A549 (cell line): ENCODE measurements around the gene HOMER2. TPM values are rescaled to one million over a fixed set of nuclear protein-coding genes. Genes with fewer than 3 reads are reported as not detected.

Experiments
- ATAC-seq, 2 experiments: fragments of 200-7000 bp in 1 of 2; fragments of >200 bp in 1 of 2; cut with Nextera tagmentation in 1 of 2; cut with Tn5 transposase in 1 of 2; 3 replicates each; pipeline versions ENCODE4 v1.8.0 to v1.9.1; 2018 to 2020; ENCODE audit warnings: mild to moderate bottlenecking in 1 of 2, moderate library complexity in 1 of 2
- CTCF ChIA-PET: fragments of 300-600 bp; sonication (Branson Sonifier 250); formaldehyde crosslinking; extraction: SDS; loops from one replicate; lab custom pipeline; 2021; ENCODE audit warnings: antibody characterized with exemption, inconsistent platforms; lab: Yijun Ruan, JAX
- POLR2A ChIA-PET: fragments of 350-600 bp; formaldehyde crosslinking; extraction: SDS; loops from one replicate; lab custom pipeline; 2021; ENCODE audit warnings: antibody characterized with exemption, inconsistent platforms; lab: Yijun Ruan, JAX
- DNase-seq, 2 experiments: peaks; one replicate each; pipeline versions ENCODE4 v3.0.0 to v3.0.0-alpha.2; 2011 to 2016; ENCODE audit warnings: low read depth in 1 of 2, low spot score in 1 of 2
- FAIRE-seq: peaks from 2 replicates; lab custom pipeline; 2011; peaks lifted over from hg19 to GRCh38; lab: Jason Lieb, UNC
- H3K27ac ChIP-seq, 2 experiments: fragments of >200 bp; sonication (Bioruptor Twin); formaldehyde crosslinking; 3 replicates each; pipeline ENCODE4 v1.5.1; 2016 to 2017
- H3K4me1 ChIP-seq: fragments of >200 bp; sonication (Bioruptor Twin); formaldehyde crosslinking; 3 replicates; pipeline ENCODE4 v1.6.1; 2016
- H3K4me2 ChIP-seq: fragments of >200 bp; sonication (Bioruptor Twin); formaldehyde crosslinking; 3 replicates; pipeline ENCODE4 v1.6.1; 2016
- H3K4me3 ChIP-seq: fragments of >200 bp; sonication (Bioruptor Twin); formaldehyde crosslinking; 3 replicates; pipeline ENCODE4 v1.5.1; 2016
- H3K9me3 ChIP-seq: fragments of >200 bp; sonication (Bioruptor Twin); formaldehyde crosslinking; 3 replicates; pipeline ENCODE4 v1.6.1; 2016
- CBX2 ChIP-seq: fragments of 200-600 bp; sonication (generic); IDR thresholded peaks from 2 replicates; pipeline ENCODE4 v1.6.1; 2016; ENCODE audit warnings: low read depth, mild to moderate bottlenecking, borderline replicate concordance
- CEBPB ChIP-seq, 2 experiments: fragments of >200 bp in 1 of 2; sonication (Bioruptor Twin) in 1 of 2; formaldehyde crosslinking in 1 of 2; IDR thresholded peaks; 2 replicates each; pipeline ENCODE4 v1.6.1; 2012 to 2016
- CHD2 ChIP-seq: fragments of 150-350 bp; IDR thresholded peaks from 2 replicates; pipeline ENCODE4 v1.6.1; 2014; ENCODE audit warnings: low read length; ENCODE audit not compliant: partially characterized antibody
- ESRRA ChIP-seq: fragments of 150-350 bp; IDR thresholded peaks from 2 replicates; pipeline ENCODE4 v1.6.1; 2014; ENCODE audit warnings: mild to moderate bottlenecking, low read length, borderline replicate concordance
- FOSB ChIP-seq: fragments of 250-450 bp; sonication (Bioruptor Pico); IDR thresholded peaks from 2 replicates; pipeline ENCODE4 v1.5.0; 2020; ENCODE audit warnings: mild to moderate bottlenecking, moderate library complexity
- FOXS1 ChIP-seq: fragments of 250-450 bp; sonication (Bioruptor Pico); IDR thresholded peaks from 2 replicates; pipeline ENCODE4 v1.5.0; 2020; ENCODE audit warnings: mild to moderate bottlenecking, moderate library complexity
- HDAC2 ChIP-seq: fragments of 200-600 bp; sonication (generic); IDR thresholded peaks from 2 replicates; pipeline ENCODE4 v1.6.1; 2016
- HOXA7 ChIP-seq: fragments of 250-450 bp; sonication (Bioruptor Pico); IDR thresholded peaks from 2 replicates; pipeline ENCODE4 v1.5.0; 2020; ENCODE audit warnings: mild to moderate bottlenecking, moderate library complexity
- HOXB5 ChIP-seq: fragments of 250-450 bp; sonication (Bioruptor Pico); IDR thresholded peaks from 2 replicates; pipeline ENCODE4 v1.5.0; 2020; ENCODE audit warnings: mild to moderate bottlenecking, moderate library complexity
- KDM1A ChIP-seq: fragments of 200-600 bp; sonication (generic); IDR thresholded peaks from 2 replicates; pipeline ENCODE4 v1.6.1; 2016; ENCODE audit warnings: low read depth, mild to moderate bottlenecking
- KDM5A ChIP-seq: fragments of 200-600 bp; sonication (generic); IDR thresholded peaks from 2 replicates; pipeline ENCODE4 v1.6.1; 2016; ENCODE audit warnings: antibody characterized with exemption, mild to moderate bottlenecking
- MAFK ChIP-seq: fragments of 450-650 bp; IDR thresholded peaks from 2 replicates; pipeline ENCODE4 v1.6.1; 2014; ENCODE audit not compliant: partially characterized antibody
- POLR2AphosphoS2 ChIP-seq: conservative IDR thresholded peaks from 2 replicates; pipeline ENCODE4 v1.6.1; 2012; ENCODE audit warnings: low read length, improper control_type of control experiment, inconsistent platforms
- RARB ChIP-seq: fragments of 250-450 bp; sonication (Bioruptor Pico); IDR thresholded peaks from 2 replicates; pipeline ENCODE4 v1.8.0; 2021; ENCODE audit warnings: mild to moderate bottlenecking, moderate library complexity
- RFX5 ChIP-seq: fragments of 450-650 bp; IDR thresholded peaks from 2 replicates; pipeline ENCODE4 v1.7.1; 2014; ENCODE audit warnings: antibody characterized with exemption, mild to moderate bottlenecking, moderate library complexity
- SMC3 ChIP-seq: fragments of >200 bp; sonication (Bioruptor Twin); formaldehyde crosslinking; IDR thresholded peaks from 3 replicates; pipeline ENCODE4 v1.6.1; 2018; ENCODE audit warnings: inconsistent platforms
- SREBF2 ChIP-seq: fragments of 450-650 bp; IDR thresholded peaks from 2 replicates; pipeline ENCODE4 v1.6.1; 2014; ENCODE audit warnings: mild to moderate bottlenecking, moderate library complexity
- ZNF302 ChIP-seq: fragments of 250-450 bp; sonication (Bioruptor Pico); IDR thresholded peaks from 2 replicates; pipeline ENCODE4 v1.9.0; 2021; ENCODE audit warnings: inconsistent platforms, mild to moderate bottlenecking, moderate library complexity
- ZSCAN20 ChIP-seq: fragments of 250-450 bp; sonication (Bioruptor Pico); IDR thresholded peaks from 2 replicates; pipeline ENCODE4 v1.8.0; 2022; ENCODE audit warnings: mild to moderate bottlenecking, moderate library complexity
- WGBS: methylation state at CpG from one replicate; pipeline ENCODE4 v1.1.6; 2017; ENCODE audit errors: missing lambda C conversion rate; 5-methylcytosine and 5-hydroxymethylcytosine counted together
- polyA plus RNA-seq, 4 experiments: library from polyadenylated mRNA; depleted of rRNA in 3 of 4; stranded (reverse); fragments of >200 nt; fragmentation: RNase III in 1 of 4; extraction: RNeasy Plus Mini Kit Qiagen cat#74134 plus additional on column Dnase treatment in 1 of 4; gene quantifications; 2 replicates in 3 of 4; 3 replicates in 1 of 4; pipeline ENCODE4 v1.2.3, GENCODE V29; 2011 to 2017
- TF ChIP-seq, protein P1 (sequence below): fragments of >200 bp; sonication (Bioruptor Twin); formaldehyde crosslinking; IDR thresholded peaks from 3 replicates; pipeline ENCODE4 v1.5.1; 2016
- TF ChIP-seq, protein P2 (sequence below): fragments of 150-350 bp; IDR thresholded peaks from 2 replicates; pipeline ENCODE4 v1.6.1; 2014; ENCODE audit warnings: low read depth, mild to moderate bottlenecking, low read length
- TF ChIP-seq, protein P3 (sequence below): fragments of 450-650 bp; IDR thresholded peaks from 2 replicates; pipeline ENCODE4 v1.6.1; 2014; ENCODE audit warnings: antibody characterized with exemption

Gene HOMER2
- polyA plus RNA-seq, 2 of the 4 experiments (the other 2 are of a cell fraction): 9.4 to 15.4 TPM

DNA sequence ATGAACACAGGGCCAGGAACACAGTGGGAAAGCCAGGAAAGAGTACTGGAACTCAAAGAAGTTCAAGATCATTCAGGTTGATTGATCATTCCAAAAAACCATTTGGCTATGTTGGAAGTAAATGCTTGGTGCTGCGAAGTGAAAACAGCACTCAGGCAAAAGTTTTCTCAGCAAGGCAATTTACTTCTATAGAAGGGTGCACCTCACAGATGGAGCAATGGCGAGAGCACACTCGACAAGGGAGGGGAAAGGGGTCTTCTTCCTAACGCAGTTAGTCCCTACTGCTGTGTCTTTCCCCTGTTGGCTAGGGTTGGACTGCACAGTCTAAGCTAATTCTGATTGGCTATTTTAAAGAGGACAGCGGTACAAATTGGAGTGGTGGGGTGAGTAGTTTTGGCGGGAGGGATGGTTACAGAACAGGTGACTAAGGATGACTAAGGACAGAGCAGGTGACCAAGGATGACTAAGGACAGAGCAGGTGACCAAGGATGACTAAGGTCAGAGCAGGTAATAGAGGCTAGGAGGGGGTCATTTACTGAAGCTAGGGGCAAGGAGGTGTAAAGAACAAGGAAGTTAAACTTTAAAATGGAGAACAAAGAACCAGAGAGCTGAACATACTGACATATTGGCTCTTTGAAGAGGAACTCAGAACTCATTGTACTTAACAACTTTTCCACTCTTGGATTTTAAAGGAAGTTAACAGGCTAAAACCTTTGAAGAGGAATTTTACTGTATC lies 43.3 kb downstream of the HOMER2 start:
- FAIRE-seq (no peak), DNase-seq (no peak), ATAC-seq (no peak)
- no peaks in the 10 kb centered on the region for H3K4me1 ChIP-seq
- TF ChIP-seq HOXB5 (CRISPR knock-in tag): no peak
- TF ChIP-seq POLR2AphosphoS2: no peak
- TF ChIP-seq, protein P1, sequence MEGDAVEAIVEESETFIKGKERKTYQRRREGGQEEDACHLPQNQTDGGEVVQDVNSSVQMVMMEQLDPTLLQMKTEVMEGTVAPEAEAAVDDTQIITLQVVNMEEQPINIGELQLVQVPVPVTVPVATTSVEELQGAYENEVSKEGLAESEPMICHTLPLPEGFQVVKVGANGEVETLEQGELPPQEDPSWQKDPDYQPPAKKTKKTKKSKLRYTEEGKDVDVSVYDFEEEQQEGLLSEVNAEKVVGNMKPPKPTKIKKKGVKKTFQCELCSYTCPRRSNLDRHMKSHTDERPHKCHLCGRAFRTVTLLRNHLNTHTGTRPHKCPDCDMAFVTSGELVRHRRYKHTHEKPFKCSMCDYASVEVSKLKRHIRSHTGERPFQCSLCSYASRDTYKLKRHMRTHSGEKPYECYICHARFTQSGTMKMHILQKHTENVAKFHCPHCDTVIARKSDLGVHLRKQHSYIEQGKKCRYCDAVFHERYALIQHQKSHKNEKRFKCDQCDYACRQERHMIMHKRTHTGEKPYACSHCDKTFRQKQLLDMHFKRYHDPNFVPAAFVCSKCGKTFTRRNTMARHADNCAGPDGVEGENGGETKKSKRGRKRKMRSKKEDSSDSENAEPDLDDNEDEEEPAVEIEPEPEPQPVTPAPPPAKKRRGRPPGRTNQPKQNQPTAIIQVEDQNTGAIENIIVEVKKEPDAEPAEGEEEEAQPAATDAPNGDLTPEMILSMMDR: no peak
- TF ChIP-seq CEBPB (IDR thresholded peaks at IDR 0.05): no peak
- TF ChIP-seq, protein P2, sequence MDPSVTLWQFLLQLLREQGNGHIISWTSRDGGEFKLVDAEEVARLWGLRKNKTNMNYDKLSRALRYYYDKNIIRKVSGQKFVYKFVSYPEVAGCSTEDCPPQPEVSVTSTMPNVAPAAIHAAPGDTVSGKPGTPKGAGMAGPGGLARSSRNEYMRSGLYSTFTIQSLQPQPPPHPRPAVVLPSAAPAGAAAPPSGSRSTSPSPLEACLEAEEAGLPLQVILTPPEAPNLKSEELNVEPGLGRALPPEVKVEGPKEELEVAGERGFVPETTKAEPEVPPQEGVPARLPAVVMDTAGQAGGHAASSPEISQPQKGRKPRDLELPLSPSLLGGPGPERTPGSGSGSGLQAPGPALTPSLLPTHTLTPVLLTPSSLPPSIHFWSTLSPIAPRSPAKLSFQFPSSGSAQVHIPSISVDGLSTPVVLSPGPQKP: no peak
- TF ChIP-seq ZNF302: no peak
- TF ChIP-seq KDM5A: no peak
- TF ChIP-seq SREBF2: no peak
- no peak overlapping the region for H3K4me3 ChIP-seq
- peaks cover 27% of the 10 kb centered on the region for H3K9me3 ChIP-seq
- no peak overlapping the region for H3K4me2 ChIP-seq
- CTCF ChIA-PET: interaction anchor here (1.1 kb wide), 1 partner anchor 15 kb away, joined by 3 read pairs; no protein-coding TSS in a partner anchor
- WGBS: 47% methylated on average over 6 of the region's 6 CpGs
- POLR2A ChIA-PET: no interaction called here
- no peak overlapping the region for H3K27ac ChIP-seq

DNA sequence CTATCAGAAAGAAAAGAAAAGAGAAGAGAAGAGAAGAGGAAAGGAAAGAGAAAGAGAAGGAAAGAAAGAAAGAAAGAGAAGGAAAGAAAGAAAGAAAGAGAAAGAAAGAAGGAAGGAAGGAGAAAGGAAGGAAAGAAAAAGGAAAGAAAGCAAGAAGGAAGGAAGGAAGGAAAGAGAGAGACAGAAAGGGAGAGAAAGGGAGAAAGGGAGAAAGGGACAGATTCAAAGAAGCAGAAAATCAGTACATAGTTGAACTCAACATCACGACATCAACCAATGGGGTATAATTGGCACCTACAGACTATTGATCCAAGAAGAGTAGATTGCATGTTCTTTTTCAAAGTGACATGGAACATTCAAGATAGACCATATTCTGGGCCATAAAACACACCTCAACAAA lies 45.2 kb downstream of the HOMER2 start:
- H3K4me1 ChIP-seq: no peaks in the 10 kb centered on the region
- TF ChIP-seq RFX5 (no peak), SMC3 (no peak), FOSB (CRISPR knock-in tag) (no peak), ZSCAN20 (CRISPR knock-in tag) (no peak), ESRRA (no peak), HOXA7 (CRISPR knock-in tag) (no peak), CHD2 (no peak), HDAC2 (no peak), KDM1A (no peak), CBX2 (no peak), RARB (CRISPR knock-in tag) (no peak), MAFK (no peak), FOXS1 (CRISPR knock-in tag) (no peak)
- TF ChIP-seq, protein P3, sequence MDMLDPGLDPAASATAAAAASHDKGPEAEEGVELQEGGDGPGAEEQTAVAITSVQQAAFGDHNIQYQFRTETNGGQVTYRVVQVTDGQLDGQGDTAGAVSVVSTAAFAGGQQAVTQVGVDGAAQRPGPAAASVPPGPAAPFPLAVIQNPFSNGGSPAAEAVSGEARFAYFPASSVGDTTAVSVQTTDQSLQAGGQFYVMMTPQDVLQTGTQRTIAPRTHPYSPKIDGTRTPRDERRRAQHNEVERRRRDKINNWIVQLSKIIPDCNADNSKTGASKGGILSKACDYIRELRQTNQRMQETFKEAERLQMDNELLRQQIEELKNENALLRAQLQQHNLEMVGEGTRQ: no peak
- TF ChIP-seq, protein P2: no peak
- H3K4me3 ChIP-seq: no peak overlapping the region
- no peak overlapping the region for H3K4me2 ChIP-seq
- no peak for DNase-seq
- ATAC-seq: no peak
- peaks cover 27% of the 10 kb centered on the region for H3K9me3 ChIP-seq
- 75% methylated on average over 1 of the region's 1 CpG for WGBS
- ChIA-PET POLR2A (no interaction called here), CTCF (no interaction called here)
- H3K27ac ChIP-seq: no peak overlapping the region
- no peak for FAIRE-seq
